Stimulated activated CD4-positive, alpha-beta T cell treated with anti-CD3 and anti-CD28 coated beads, Interleukin-1b, Interleukin-23, amount 100 ng/mL, for 1 hour (primary cell): ENCODE results near the gene EXOC4.

Source experiments
- DNase-seq, 2 donors: peaks; one replicate each; pipeline ENCODE4 v3.0.0-alpha.2; 2020; ENCODE audit warnings: low read depth in 2 of 2

Gene EXOC4

GRCh38 chr7:133827707-133828623, 575.1 kb downstream of the EXOC4 start:
- DNase-seq, result no peak

- no peak for DNase-seq
These were observed 576.0 kb downstream of the EXOC4 start for GRCh38 chr7:133828906-133829305.

- DNase-seq, result no peak
These were observed 576.5 kb downstream of the EXOC4 start for GRCh38 chr7:133829336-133829897.

- no peak for DNase-seq
These were observed 577.2 kb downstream of the EXOC4 start for GRCh38 chr7:133830081-133830480.

GRCh38 chr7:133836666-133837065, 583.8 kb downstream of the EXOC4 start:
- DNase-seq, result no peak

- no peak for DNase-seq
These were observed 584.3 kb downstream of the EXOC4 start for GRCh38 chr7:133837224-133837623.

- DNase-seq, result no peak
These were observed 586.2 kb downstream of the EXOC4 start for GRCh38 chr7:133839121-133839520.

GRCh38 chr7:133843341-133843740, 590.5 kb downstream of the EXOC4 start:
- DNase-seq, result no peak

- DNase-seq, result no peak
These were observed 592.1 kb downstream of the EXOC4 start for GRCh38 chr7:133845005-133845404.

GRCh38 chr7:133846203-133846945, 593.5 kb downstream of the EXOC4 start:
- DNase-seq, result no peak

GRCh38 chr7:133850497-133851280, 597.8 kb downstream of the EXOC4 start:
- DNase-seq, result no peak

GRCh38 chr7:133851411-133851810, 598.5 kb downstream of the EXOC4 start:
- no peak for DNase-seq

GRCh38 chr7:133853706-133854276, 600.9 kb downstream of the EXOC4 start:
- no peak for DNase-seq

- no peak for DNase-seq
These were observed 601.9 kb downstream of the EXOC4 start for GRCh38 chr7:133854739-133855138.

- DNase-seq, result no peak
These were observed 604.7 kb downstream of the EXOC4 start for GRCh38 chr7:133857376-133858119.

- no peak for DNase-seq
These were observed 605.4 kb downstream of the EXOC4 start for GRCh38 chr7:133858311-133858710.

- DNase-seq, result no peak
These were observed 606.4 kb downstream of the EXOC4 start for GRCh38 chr7:133859231-133859630.

- DNase-seq, result no peak
These were observed 607.1 kb downstream of the EXOC4 start for GRCh38 chr7:133859871-133860450.

- DNase-seq, result no peak
These were observed 607.9 kb downstream of the EXOC4 start for GRCh38 chr7:133860628-133861335.

- no peak for DNase-seq
These were observed 609.0 kb downstream of the EXOC4 start for GRCh38 chr7:133861876-133862275.
